ENCODE measurements around the gene GFY.

GRCh38 chr19:49441960-49442350 is 16.8 kb downstream of the GFY start:
- TF ChIP-seq EZH2 (optimal IDR thresholded peaks at IDR 0.05; ENCODE audit: low read depth, low read length) (no peak), CTCF (IDR thresholded peaks at IDR 0.05; ENCODE audit: low read length) (no peak), EZH2phosphoT487 (IDR thresholded peaks at IDR 0.05; ENCODE audit: low read length) (no peak)
